Measurements from ENCODE around the gene EGLN2. TPM values are rescaled to one million over a fixed set of nuclear protein-coding genes. Genes with fewer than 3 reads are reported as not detected.

EGLN2 gene
- total RNA-seq, 3 donors from 2014 or later, result 84.5 to 126 (median 93.2) TPM

DNA sequence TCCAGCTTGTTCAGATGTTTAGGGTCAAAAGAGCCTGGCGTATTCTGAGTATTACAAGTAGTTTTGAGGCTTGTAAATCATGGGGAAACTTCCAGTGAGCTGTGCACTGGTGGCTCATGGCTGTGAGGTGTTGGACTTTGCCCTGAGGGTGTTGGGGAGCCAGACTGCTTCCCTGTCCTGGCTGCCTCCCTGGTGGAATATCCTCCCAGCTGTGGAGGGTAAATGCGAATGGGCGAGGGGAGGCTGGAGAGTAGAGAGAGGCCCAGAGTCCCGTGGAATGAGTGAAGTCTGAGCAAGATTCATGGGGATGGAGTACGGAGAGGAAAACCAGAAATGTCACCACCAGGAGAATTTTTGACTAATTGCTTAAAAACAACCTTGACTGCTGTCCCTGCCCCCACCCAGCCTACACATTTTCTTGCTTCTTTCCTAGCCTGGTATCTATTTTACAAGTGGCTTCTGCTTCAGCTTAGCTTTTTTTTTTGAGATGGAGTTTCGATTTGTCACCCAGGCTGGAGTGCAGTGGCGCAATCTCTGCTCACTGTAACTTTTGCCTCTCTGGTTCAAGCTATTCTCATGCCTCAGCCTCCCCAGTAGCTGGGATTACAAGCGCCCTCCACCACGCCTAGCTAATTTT is 44.3 kb upstream of the EGLN2 start:
- peaks cover 24% of the 10 kb centered on the region for H3K36me3 ChIP-seq (ENCODE audit: low read depth)
- H3K4me1 ChIP-seq (ENCODE audit: low read depth), result peaks cover 38% of the 10 kb centered on the region
- TF ChIP-seq, protein P1, sequence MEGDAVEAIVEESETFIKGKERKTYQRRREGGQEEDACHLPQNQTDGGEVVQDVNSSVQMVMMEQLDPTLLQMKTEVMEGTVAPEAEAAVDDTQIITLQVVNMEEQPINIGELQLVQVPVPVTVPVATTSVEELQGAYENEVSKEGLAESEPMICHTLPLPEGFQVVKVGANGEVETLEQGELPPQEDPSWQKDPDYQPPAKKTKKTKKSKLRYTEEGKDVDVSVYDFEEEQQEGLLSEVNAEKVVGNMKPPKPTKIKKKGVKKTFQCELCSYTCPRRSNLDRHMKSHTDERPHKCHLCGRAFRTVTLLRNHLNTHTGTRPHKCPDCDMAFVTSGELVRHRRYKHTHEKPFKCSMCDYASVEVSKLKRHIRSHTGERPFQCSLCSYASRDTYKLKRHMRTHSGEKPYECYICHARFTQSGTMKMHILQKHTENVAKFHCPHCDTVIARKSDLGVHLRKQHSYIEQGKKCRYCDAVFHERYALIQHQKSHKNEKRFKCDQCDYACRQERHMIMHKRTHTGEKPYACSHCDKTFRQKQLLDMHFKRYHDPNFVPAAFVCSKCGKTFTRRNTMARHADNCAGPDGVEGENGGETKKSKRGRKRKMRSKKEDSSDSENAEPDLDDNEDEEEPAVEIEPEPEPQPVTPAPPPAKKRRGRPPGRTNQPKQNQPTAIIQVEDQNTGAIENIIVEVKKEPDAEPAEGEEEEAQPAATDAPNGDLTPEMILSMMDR (IDR thresholded peaks at IDR 0.05), result no peak
- intact Hi-C loops (cut with DNase I, micrococcal nuclease), result no loop called here
- no peak overlapping the region for H3K4me3 ChIP-seq
- ATAC-seq (peak; percentile 47), DNase-seq (peak; percentile 73 to 78 (median 77))
- H3K9me3 ChIP-seq, result no peaks in the 10 kb centered on the region

DNA sequence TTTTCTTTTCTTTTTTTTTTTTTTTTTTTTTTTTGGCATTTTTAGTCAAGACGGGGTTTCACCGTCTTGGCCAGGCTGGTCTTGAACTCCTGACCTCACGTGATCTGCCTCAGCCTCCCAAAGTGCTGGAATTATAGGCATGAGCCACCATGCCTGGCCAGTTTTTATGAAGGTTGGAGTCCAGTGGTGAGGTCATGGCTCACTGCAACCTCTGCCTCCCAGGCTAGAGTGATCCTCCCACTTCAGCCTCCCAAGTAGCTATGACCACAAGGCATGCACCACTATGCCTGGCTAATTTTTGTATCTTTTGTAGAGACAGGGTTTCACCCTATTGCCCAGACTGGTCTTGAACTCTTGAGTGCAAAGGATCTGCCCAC is 43.8 kb upstream of the EGLN2 start:
- Histone ChIP-seq H3K4me1 (ENCODE audit: low read depth) (peaks cover 36% of the 10 kb centered on the region), H3K36me3 (ENCODE audit: low read depth) (peaks cover 24% of the 10 kb centered on the region), H3K4me3 (no peak overlapping the region), H3K9me3 (no peaks in the 10 kb centered on the region)
- ATAC-seq (no peak), DNase-seq (no peak)
- TF ChIP-seq, protein P1 (IDR thresholded peaks at IDR 0.05), result no peak
- intact Hi-C loops (cut with DNase I, micrococcal nuclease), result no loop called here

DNA sequence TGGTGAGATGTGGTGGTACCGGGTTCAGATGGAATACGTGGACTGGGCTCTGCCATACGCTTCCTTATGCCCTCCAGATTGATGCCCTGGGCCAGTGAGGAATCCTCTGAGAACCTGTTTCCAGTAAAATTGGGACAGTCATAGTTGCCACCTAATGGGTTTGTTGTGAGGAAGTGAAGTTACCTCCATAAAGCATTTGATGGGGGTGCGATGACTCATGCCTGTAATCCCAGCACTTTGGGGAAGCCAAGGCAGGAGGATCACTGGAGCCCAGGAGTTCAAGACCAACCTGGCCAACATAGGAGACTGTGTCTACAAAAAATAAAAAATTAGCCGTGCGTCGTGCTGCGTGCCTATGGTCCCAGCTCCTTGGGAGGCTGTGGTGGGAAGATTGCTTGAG is 43.2 kb upstream of the EGLN2 start:
- no peak overlapping the region for H3K4me3 ChIP-seq
- DNase-seq, result no peak
- TF ChIP-seq, protein P1 (IDR thresholded peaks at IDR 0.05), result no peak
- peaks cover 36% of the 10 kb centered on the region for H3K4me1 ChIP-seq (ENCODE audit: low read depth)
- no peaks in the 10 kb centered on the region for H3K9me3 ChIP-seq
- no peak for ATAC-seq
- intact Hi-C loops (cut with DNase I, micrococcal nuclease), result no loop called here
- H3K36me3 ChIP-seq (ENCODE audit: low read depth), result peaks cover 18% of the 10 kb centered on the region

DNA sequence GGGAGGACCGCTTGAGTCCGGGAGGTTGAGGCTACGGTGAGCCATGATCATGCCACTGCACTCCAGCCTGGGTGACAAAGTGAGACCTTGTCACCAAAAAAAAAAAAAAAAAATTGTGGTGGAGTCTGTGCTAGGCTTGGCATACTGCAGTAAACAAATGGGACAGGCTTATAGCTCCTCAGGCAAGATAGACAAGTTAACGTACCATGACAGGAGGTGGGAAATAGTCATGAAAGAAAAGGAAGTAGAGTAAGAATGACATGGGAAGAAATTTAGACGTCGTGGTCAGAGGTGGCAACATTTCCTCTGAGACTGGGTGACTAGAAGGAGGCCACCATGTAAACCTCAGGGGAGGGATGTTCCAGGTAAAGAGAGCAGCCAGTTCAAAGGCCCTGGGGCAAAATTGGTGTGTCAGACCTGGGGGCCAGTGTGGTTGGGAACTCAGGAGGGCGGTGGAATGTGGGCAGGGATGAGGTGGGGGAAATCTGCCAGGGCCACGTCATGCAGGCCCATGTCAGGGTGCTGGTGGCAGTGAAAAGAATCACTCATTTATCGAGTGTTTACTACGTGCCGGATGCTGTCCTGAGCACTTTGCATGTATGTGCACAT is 42.4 kb upstream of the EGLN2 start:
- Histone ChIP-seq H3K4me3 (no peak overlapping the region), H3K4me1 (ENCODE audit: low read depth) (peaks cover 36% of the 10 kb centered on the region), H3K36me3 (ENCODE audit: low read depth) (peaks cover 16% of the 10 kb centered on the region), H3K9me3 (no peaks in the 10 kb centered on the region)
- intact Hi-C loops (cut with DNase I, micrococcal nuclease), result no loop called here
- TF ChIP-seq, protein P1 (IDR thresholded peaks at IDR 0.05), result no peak
- ATAC-seq (no peak), DNase-seq (no peak)

DNA sequence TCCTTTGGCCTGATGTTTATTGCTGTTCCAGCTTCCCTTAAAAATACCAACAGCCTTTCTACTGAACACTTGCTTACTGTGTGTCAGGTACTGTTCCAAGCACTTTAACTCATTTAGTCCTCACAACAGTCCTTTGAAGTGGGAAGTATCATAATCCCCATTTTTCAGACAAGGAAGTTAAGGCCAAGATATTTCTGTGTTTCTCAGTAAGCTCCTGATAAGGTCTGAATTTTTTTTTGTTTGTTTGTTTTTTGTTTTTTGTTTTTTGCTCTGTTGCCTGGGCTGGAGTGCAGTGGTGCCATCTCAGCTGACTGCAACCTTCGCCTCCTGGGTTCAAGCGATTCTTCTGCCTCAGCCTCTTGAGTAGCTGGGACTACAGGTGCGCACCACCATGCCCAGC is 40.5 kb upstream of the EGLN2 start:
- intact Hi-C loops (cut with DNase I, micrococcal nuclease), result no loop called here
- no peak for ATAC-seq
- TF ChIP-seq, protein P1 (IDR thresholded peaks at IDR 0.05), result no peak
- Histone ChIP-seq H3K36me3 (ENCODE audit: low read depth) (peaks cover 26% of the 10 kb centered on the region), H3K9me3 (no peaks in the 10 kb centered on the region), H3K4me1 (ENCODE audit: low read depth) (peaks cover 25% of the 10 kb centered on the region), H3K4me3 (no peak overlapping the region)
- DNase-seq, result no peak

All from mucosa of descending colon (tissue), 3 donors.